Gastroesophageal sphincter (tissue), 3 donors: ENCODE results near the gene MGA.

Experiments
- POLR2A ChIP-seq, 2 donors: fragments of 450-650 bp; IDR thresholded peaks; one replicate each; pipeline ENCODE4 v1.6.1; 2017; ENCODE audit warnings: antibody characterized with exemption in 2 of 2, mild to moderate bottlenecking in 2 of 2, moderate library complexity in 1 of 2
- POLR2AphosphoS5 ChIP-seq: sonication (generic); formaldehyde crosslinking; IDR thresholded peaks from one replicate; pipeline ENCODE4 v1.6.1; 2017; ENCODE audit warnings: antibody characterized with exemption
- TF ChIP-seq, protein P1 (sequence below), 4 experiments: fragments of 200-600 bp in 2 of 4; fragments of 450-650 bp in 2 of 4; sonication (generic) in 1 of 4; IDR thresholded peaks; one replicate each; pipeline ENCODE4 v1.5.1; 2017 to 2019; ENCODE audit warnings: antibody characterized with exemption in 4 of 4, mild to moderate bottlenecking in 2 of 4, moderate library complexity in 2 of 4

- TF ChIP-seq, protein P1, sequence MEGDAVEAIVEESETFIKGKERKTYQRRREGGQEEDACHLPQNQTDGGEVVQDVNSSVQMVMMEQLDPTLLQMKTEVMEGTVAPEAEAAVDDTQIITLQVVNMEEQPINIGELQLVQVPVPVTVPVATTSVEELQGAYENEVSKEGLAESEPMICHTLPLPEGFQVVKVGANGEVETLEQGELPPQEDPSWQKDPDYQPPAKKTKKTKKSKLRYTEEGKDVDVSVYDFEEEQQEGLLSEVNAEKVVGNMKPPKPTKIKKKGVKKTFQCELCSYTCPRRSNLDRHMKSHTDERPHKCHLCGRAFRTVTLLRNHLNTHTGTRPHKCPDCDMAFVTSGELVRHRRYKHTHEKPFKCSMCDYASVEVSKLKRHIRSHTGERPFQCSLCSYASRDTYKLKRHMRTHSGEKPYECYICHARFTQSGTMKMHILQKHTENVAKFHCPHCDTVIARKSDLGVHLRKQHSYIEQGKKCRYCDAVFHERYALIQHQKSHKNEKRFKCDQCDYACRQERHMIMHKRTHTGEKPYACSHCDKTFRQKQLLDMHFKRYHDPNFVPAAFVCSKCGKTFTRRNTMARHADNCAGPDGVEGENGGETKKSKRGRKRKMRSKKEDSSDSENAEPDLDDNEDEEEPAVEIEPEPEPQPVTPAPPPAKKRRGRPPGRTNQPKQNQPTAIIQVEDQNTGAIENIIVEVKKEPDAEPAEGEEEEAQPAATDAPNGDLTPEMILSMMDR (IDR thresholded peaks at IDR 0.05) = no peak
- TF ChIP-seq POLR2A (IDR thresholded peaks at IDR 0.05) (no peak), POLR2AphosphoS5 (no peak)
Measured at GRCh38 chr15:41790756-41791546, 130.7 kb downstream of the MGA start.
